ENCODE data around the gene CABLES2. TPM values are rescaled to one million over a fixed set of nuclear protein-coding genes. Genes with fewer than 3 reads are reported as not detected.

CABLES2 gene
- total and polyA plus RNA-seq, 10 of the 15 experiments (the other 5 are each of a cell fraction or from before 2014, with no cell fraction given): 2.2 to 14.9 (median 5.3) TPM

DNA sequence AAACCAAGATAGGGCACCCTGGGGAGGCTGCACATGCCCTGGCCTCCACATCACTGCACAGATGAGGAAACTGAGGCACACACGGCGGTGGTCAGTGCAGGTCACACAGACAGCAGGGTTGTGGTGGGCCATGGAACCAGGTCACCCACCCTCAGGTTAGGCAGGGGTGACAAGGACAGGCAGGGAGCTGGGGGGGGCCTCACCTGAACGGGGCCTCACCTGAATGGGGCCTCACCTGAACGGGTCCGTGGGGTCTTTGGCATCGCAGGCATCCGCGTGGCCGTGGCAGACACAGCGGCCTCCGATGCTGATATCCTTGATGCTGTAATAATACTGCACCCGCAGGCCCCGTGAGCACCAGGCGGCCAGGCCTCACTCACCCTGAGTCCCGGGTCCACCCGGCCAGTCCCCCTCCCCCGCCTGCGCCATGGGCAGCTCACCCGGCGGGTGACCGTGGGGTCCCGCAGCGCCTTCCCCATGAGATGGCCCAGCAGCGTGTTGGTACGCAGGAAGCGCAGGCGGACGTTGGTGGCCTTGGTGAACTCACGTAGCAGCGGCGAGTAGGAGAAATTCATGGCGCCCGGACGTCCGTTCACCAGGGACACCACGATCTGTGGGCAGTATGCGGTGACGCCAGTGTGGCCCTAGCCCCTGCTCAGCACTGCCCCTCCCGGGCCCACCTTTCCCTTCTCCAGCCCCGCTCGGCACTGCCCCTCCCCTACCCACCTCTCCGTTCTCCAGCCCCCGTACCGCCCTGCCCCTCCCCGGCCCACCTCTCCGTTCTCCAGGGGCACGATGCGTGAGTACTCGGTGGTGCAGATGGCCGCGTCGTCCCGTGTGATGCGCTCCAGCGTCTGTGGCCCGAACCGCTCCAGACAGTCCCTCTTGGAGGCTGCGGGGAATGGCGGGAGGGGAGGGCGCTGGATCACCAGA, 55.4 kb downstream of the CABLES2 start:
- Histone ChIP-seq H3K27me3 (replicated peaks in 1 of 2; ENCODE audit: control insufficient read depth in 2 of 2, insufficient read depth in 2 of 2, low read length in 1 of 2) (no peaks in the 10 kb centered on the region), H3K4me2 (ENCODE audit: control insufficient read depth, insufficient read depth) (no peak overlapping the region), H4K20me1 (ENCODE audit: control insufficient read depth, insufficient read depth) (no peaks in the 10 kb centered on the region), H3K4me3 (no peak overlapping the region), H3K36me3 (ENCODE audit: control insufficient read depth in 2 of 2, insufficient read depth in 2 of 2, low read length in 1 of 2) (no peaks in the 10 kb centered on the region; a peak in 1 of 4 replicates), H2AFZ (ENCODE audit: control insufficient read depth, low read depth, low read length) (no peak overlapping the region), H3K79me2 (ENCODE audit: control insufficient read depth, insufficient read depth, low read length) (no peaks in the 10 kb centered on the region), H3K4me1 (ENCODE audit: control insufficient read depth, insufficient read depth, low read length) (no peaks in the 10 kb centered on the region), H3K9ac (ENCODE audit: control insufficient read depth, insufficient read depth, low read length) (no peak overlapping the region), H3K27ac (ENCODE audit: control insufficient read depth, insufficient read depth) (no peak overlapping the region), H3K9me3 (replicated peaks; ENCODE audit: control insufficient read depth, insufficient read depth, low read length) (no peaks in the 10 kb centered on the region; the same call in 2 of the 3 replicates)
- no peak for DNase-seq (ENCODE audit: low read depth, low spot score)
- ChIA-PET RAD21 (ENCODE audit: unreplicated experiment) (no interaction called here), POLR2A (no interaction called here), CTCF (no interaction called here), SMC1A (ENCODE audit: uncharacterized antibody, unreplicated experiment) (no interaction called here)
- no TSS peak for BruUV-seq (replicated peaks)
- WGBS (ENCODE audit: insufficient coverage, insufficient replicate concordance, low lambda C conversion rate, missing lambda C conversion rate): 88% methylated on average over 52 of the region's 60 CpGs
- TF ChIP-seq CEBPB (IDR thresholded peaks at IDR 0.05; ENCODE audit: borderline replicate concordance in 1 of 2, low read depth in 2 of 2, low read length in 2 of 2): no peak
- TF ChIP-seq NKRF (conservative IDR thresholded peaks at IDR 0.05): no peak
- no peak for TF ChIP-seq PAX5 (IDR thresholded peaks at IDR 0.05; ENCODE audit: borderline replicate concordance, low read depth, low read length)
- TF ChIP-seq, protein P1, sequence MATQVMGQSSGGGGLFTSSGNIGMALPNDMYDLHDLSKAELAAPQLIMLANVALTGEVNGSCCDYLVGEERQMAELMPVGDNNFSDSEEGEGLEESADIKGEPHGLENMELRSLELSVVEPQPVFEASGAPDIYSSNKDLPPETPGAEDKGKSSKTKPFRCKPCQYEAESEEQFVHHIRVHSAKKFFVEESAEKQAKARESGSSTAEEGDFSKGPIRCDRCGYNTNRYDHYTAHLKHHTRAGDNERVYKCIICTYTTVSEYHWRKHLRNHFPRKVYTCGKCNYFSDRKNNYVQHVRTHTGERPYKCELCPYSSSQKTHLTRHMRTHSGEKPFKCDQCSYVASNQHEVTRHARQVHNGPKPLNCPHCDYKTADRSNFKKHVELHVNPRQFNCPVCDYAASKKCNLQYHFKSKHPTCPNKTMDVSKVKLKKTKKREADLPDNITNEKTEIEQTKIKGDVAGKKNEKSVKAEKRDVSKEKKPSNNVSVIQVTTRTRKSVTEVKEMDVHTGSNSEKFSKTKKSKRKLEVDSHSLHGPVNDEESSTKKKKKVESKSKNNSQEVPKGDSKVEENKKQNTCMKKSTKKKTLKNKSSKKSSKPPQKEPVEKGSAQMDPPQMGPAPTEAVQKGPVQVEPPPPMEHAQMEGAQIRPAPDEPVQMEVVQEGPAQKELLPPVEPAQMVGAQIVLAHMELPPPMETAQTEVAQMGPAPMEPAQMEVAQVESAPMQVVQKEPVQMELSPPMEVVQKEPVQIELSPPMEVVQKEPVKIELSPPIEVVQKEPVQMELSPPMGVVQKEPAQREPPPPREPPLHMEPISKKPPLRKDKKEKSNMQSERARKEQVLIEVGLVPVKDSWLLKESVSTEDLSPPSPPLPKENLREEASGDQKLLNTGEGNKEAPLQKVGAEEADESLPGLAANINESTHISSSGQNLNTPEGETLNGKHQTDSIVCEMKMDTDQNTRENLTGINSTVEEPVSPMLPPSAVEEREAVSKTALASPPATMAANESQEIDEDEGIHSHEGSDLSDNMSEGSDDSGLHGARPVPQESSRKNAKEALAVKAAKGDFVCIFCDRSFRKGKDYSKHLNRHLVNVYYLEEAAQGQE (IDR thresholded peaks at IDR 0.05; ENCODE audit: low read depth, low read length): no peak
- no peak for TF ChIP-seq RELA (IDR thresholded peaks at IDR 0.05; ENCODE audit: borderline replicate concordance, partially characterized antibody)
- no peak for TF ChIP-seq YY1 (IDR thresholded peaks at IDR 0.05; ENCODE audit: low read depth, low read length)
- TF ChIP-seq ZBED1 (IDR thresholded peaks at IDR 0.05; ENCODE audit: borderline replicate concordance): no peak
- in situ Hi-C loops (cut with MboI) (no loop called here), intact Hi-C loops (cut with micrococcal nuclease; ENCODE audit: unreplicated experiment) (no loop called here)
- FAIRE-seq: no peak
- no peak for ATAC-seq
